Heart left ventricle (tissue), 13 donors: ENCODE data around the gene HHIPL1.

Source experiments
- POLR2A ChIP-seq, 2 donors: fragments of 450-650 bp; IDR thresholded peaks; one replicate each; pipeline ENCODE4 v1.6.1; 2017; ENCODE audit warnings: antibody characterized with exemption in 2 of 2, mild to moderate bottlenecking in 2 of 2, moderate library complexity in 2 of 2
- TF ChIP-seq, protein P1 (sequence below), 12 donors: fragments of 200-600 bp; sonication (generic) in 4 of 12; IDR thresholded peaks; one replicate each; pipeline versions ENCODE4 v1.5.0 to v1.8.0; 2018 to 2022; ENCODE audit warnings: antibody characterized with exemption in 12 of 12, mild to moderate bottlenecking in 5 of 12
- donor health status: ischemic (EF 13 %, LVEDD 7.1; RV severe dilation, severe dysfunction).
- donor health status: DM: no; HTN: yes; CAD: no.
- donor health status: DM: no; HTN: no; CAD: no.
- donor health status: ischemic (EF 25% LVEDD 6.9; RV normal size, moderate dysfunction).
- donor health status: ischemic (EF 25% LVEDD 5.7; RV mildly dilated, moderate dysfunction).
- donor health status: ischemic (EF 35%, LVEDD 5.7; RV mildly dilated, moderate dysfunction).
- donor health status: nonischemic (EF 11% LVEDD 7.7; RV severe dilation, severe dysfunction).
- donor health status: DM: yes; HTN: yes; CAD: no.
- donor health status: PGD.
- donor health status: ischemic (EF 29% LVEDD 5.4; RV normal size, mild dysfunction).
- donor health status: nonischemic (EF 23%, LVEDD 6.1; RV moderate dilation, normal function).

DNA sequence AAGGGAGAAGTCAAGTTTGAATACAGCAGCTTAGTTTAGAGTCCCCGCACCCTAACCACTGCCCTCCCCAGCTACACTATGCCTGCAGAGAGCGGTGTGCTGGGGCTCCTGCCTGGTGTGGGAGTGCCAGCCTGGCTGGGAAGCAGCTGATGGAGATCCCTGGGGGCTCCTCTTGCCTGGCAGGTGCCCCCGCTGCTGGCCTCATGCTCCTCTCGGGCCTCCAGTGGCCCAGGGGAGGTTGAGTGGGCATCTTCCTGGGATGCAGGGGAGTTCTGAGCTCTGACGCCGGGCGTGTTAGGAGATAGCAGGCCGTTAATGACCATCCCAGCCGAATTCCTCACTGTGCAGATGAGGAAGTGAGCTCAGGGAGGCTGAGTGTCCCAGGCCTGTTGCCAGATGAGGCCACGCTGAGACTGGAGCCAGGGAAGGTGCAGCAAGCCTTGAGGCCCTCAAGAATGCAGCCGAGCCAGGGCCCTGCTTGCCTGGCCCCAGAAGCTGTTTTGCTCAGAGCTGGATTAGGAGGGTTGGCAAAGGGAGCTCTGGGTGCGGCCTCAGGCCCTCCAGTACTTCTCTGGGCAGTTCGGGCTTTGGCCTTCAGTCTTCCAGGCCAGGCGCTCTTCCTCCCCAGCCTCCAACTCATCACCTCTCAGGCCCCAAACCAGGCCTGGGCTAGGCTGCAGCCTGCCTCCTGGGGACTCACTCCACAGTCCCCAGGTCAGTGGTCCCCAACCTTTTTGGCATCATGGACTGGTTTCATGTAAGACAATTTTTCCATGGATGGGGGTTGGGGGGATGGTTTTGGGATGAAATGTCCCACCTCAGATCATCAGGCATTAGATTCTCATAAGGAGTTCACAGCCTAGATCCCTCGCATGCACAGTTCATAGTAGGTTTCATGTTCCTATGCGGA, 32.6 kb downstream of the HHIPL1 start:
- TF ChIP-seq, protein P1, sequence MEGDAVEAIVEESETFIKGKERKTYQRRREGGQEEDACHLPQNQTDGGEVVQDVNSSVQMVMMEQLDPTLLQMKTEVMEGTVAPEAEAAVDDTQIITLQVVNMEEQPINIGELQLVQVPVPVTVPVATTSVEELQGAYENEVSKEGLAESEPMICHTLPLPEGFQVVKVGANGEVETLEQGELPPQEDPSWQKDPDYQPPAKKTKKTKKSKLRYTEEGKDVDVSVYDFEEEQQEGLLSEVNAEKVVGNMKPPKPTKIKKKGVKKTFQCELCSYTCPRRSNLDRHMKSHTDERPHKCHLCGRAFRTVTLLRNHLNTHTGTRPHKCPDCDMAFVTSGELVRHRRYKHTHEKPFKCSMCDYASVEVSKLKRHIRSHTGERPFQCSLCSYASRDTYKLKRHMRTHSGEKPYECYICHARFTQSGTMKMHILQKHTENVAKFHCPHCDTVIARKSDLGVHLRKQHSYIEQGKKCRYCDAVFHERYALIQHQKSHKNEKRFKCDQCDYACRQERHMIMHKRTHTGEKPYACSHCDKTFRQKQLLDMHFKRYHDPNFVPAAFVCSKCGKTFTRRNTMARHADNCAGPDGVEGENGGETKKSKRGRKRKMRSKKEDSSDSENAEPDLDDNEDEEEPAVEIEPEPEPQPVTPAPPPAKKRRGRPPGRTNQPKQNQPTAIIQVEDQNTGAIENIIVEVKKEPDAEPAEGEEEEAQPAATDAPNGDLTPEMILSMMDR (IDR thresholded peaks at IDR 0.05), result no peak
- TF ChIP-seq POLR2A (IDR thresholded peaks at IDR 0.05), result no peak
